TTC549 (cell line): ENCODE data around the gene HTT-AS.
A peak's percentile ranks its signal among the peaks of the same experiment; 100 is the strongest.
"Not testable (repeated sequence)": the region's sequence is repeated elsewhere in the genome, so short reads cannot be mapped to it uniquely, and the experiment has no call there.

Experiments
- FAIRE-seq: peaks from 2 replicates; lab custom pipeline; 2012; peaks lifted over from hg19 to GRCh38; lab: Jason Lieb, UNC

Gene HTT-AS

GRCh38 chr4:3074078-3074845 is at the start of gene HTT-AS, which contains the start of gene HTT:
TSS of gene HTT-AS (minus strand) at chr4:3074538.
TSS of gene HTT (plus strand) at chr4:3074681. CDS start at chr4:3074826, 145 bp downstream.
- no peak for FAIRE-seq

GRCh38 chr4:3123181-3123671 is 48.9 kb upstream of the HTT-AS start:
- FAIRE-seq, result no peak

GRCh38 chr4:3122081-3122563 is 47.8 kb upstream of the HTT-AS start:
- no peak for FAIRE-seq

GRCh38 chr4:3121596-3121995 is 47.3 kb upstream of the HTT-AS start:
- no peak for FAIRE-seq

- FAIRE-seq, result no peak
Observed at GRCh38 chr4:3121110-3121509, 46.8 kb upstream of the HTT-AS start.

- FAIRE-seq, result no peak
Observed at GRCh38 chr4:3119464-3119863, 45.1 kb upstream of the HTT-AS start.

- no peak for FAIRE-seq
Observed at GRCh38 chr4:3118312-3118711, 44.0 kb upstream of the HTT-AS start.

- FAIRE-seq, result no peak
Observed at GRCh38 chr4:3116955-3117354, 42.6 kb upstream of the HTT-AS start.

- no peak for FAIRE-seq
Observed at GRCh38 chr4:3115637-3116270, 41.4 kb upstream of the HTT-AS start.

- FAIRE-seq, result no peak
Observed at GRCh38 chr4:3114377-3114776, 40.0 kb upstream of the HTT-AS start.

- FAIRE-seq, result no peak
Observed at GRCh38 chr4:3112609-3113469, 38.5 kb upstream of the HTT-AS start.

- no peak for FAIRE-seq
Observed at GRCh38 chr4:3112201-3112600, 37.9 kb upstream of the HTT-AS start.

- FAIRE-seq, result no peak
Observed at GRCh38 chr4:3111461-3111860, 37.1 kb upstream of the HTT-AS start.

GRCh38 chr4:3108211-3108610 is 33.9 kb upstream of the HTT-AS start:
- FAIRE-seq, result no peak

GRCh38 chr4:3107691-3108121 is 33.4 kb upstream of the HTT-AS start:
- FAIRE-seq, result no peak

GRCh38 chr4:3107271-3107670 is 32.9 kb upstream of the HTT-AS start:
- no peak for FAIRE-seq

- FAIRE-seq, result peak; percentile 31
Observed at GRCh38 chr4:3106339-3107186, 32.2 kb upstream of the HTT-AS start.

GRCh38 chr4:3098346-3098745 is 24.0 kb upstream of the HTT-AS start:
- FAIRE-seq, result no peak

- FAIRE-seq, result no peak
Observed at GRCh38 chr4:3096202-3096601, 21.9 kb upstream of the HTT-AS start.

- not testable (repeated sequence) for FAIRE-seq
Observed at GRCh38 chr4:3094701-3095100, 20.4 kb upstream of the HTT-AS start.

- FAIRE-seq, result no peak
Observed at GRCh38 chr4:3091464-3091863, 17.1 kb upstream of the HTT-AS start.
